Esophagus muscularis mucosa (tissue), 4 donors: ENCODE data around the gene E2F7.

ENCODE experiments used
- CTCF ChIP-seq, 3 experiments: fragments of 200-600 bp in 2 of 3; fragments of 450-650 bp in 1 of 3; sonication (generic) in 2 of 3; IDR thresholded peaks; one replicate each; pipeline ENCODE4 v1.5.1; 2017 to 2019; ENCODE audit warnings: antibody characterized with exemption in 3 of 3, mild to moderate bottlenecking in 2 of 3, moderate library complexity in 1 of 3
- EP300 ChIP-seq: sonication (generic); formaldehyde crosslinking; IDR thresholded peaks from one replicate; pipeline ENCODE4 v1.6.1; 2017; ENCODE audit warnings: antibody characterized with exemption
- POLR2A ChIP-seq: fragments of 450-650 bp; IDR thresholded peaks from one replicate; pipeline ENCODE4 v1.6.1; 2017; ENCODE audit warnings: antibody characterized with exemption, moderate library complexity, mild to moderate bottlenecking, low read depth
- POLR2AphosphoS5 ChIP-seq, 2 donors: sonication (generic); formaldehyde crosslinking; IDR thresholded peaks; one replicate each; pipeline ENCODE4 v1.6.1; 2017; ENCODE audit warnings: antibody characterized with exemption in 2 of 2

GRCh38 chr12:77107121-77107520, 41.8 kb upstream of the E2F7 start:
- TF ChIP-seq EP300 (no peak), CTCF (IDR thresholded peaks at IDR 0.05) (no peak), POLR2A (no peak), POLR2AphosphoS5 (IDR thresholded peaks at IDR 0.05) (no peak)
